CD4-positive, alpha-beta T cell treated with Interleukin-6 for 4 hours (primary cell): ENCODE data around the gene GABBR1.

Experiments
- DNase-seq: peaks from one replicate; pipeline ENCODE4 v3.0.0-alpha.2; 2020; ENCODE audit warnings: mixed read lengths

The GABBR1 gene

DNA sequence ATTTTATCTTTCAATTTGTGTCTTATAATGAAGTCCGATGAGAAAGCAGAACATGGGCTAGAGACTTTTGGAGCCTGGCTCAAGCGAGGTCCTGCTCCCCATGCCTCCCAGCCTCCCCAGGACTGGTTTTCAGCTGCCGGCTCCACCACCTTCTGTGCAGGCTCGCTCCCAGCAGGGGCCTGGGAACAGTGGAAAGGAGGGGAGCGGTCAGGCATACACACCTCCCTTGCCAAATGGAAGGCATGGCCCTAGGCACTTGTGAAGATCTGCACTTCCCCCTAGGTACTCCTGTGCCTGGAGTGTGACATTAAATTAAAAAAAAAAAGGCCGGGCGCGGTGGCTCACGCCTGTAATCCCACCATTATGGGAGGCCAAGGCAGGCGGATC is 19.2 kb upstream of the GABBR1 start:
- DNase-seq, result no peak

DNA sequence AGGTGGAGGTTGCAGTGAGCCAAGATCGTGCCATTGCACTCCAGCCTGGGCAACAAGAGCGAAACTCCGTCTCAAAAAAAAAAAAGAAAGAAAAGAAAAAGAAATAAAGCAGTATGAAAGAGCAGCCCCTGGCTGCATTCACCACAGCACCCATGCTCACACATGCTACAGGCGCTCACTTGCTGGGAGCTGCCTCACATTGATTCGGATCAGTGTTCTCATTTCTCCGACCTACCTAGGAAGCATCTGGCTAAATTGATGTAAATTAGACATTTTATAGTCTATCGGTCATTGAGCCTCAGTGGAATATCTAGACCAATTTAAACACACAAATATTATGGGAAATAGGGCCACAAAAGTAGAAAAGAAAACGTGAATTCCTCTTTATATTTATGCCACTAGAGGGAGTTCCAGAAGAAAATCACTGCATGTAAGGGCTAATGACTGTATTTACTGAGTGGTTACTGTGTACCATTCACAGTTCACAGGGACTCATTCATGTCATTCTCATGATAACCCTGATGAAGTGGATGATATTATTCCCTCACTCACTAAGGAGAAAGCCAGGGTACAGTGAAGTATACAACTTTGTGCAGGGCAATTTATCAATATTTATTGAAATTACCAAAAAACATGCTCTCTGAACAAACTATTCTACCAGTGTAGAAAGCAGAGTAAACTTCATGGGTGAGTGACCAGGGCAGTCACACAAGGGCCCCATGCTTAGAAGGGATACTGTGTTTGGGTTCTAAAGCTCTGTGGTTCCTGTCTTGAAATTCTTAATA is 18.6 kb upstream of the GABBR1 start:
- DNase-seq, result no peak

DNA sequence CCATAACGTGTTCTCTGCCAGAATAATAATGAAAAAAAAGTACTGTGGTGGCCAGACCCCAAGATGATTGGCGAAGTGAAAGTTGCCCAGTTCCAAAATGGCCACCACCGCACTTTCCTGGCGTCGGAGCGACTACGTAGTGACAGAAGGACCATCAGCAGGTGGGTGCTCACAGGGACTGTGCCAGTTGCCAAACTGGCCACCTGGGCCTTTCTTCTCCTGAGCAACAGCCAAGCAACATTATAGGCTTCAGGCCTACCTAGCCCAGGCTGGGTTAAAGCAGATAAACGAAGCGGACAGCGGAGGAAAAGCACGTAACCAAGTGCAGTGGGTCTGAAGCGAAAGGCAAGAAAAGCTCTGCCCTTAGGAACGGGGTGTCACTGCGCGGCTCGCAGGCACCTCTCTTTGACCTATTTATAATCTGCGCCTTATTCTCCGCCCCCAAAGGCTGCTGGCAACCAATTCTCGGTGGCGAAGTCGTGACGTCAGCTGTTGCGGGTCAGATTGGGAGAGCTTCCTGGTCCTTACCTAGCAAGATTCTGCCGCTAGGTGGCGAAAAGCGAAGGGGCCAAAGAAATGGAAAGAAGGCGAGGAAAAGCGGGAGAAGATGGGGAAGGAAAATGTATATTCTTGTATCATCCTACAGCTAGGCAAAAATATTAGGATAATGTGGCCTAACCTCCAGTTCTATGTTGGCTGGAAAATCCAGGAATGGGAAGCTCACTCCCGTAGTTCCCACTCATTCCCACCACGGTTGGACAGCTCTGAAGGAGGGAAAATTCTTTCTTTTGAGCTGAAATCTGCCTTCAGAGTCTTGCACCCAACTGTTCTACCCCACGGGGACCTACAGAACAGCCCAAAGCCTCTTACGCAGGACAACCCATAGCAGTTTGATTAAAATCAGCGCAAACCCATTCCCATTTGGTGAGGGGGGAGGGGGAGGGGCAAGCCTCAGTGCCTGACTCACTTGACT is 17.0 kb upstream of the GABBR1 start:
- peak; percentile 99 for DNase-seq

DNA sequence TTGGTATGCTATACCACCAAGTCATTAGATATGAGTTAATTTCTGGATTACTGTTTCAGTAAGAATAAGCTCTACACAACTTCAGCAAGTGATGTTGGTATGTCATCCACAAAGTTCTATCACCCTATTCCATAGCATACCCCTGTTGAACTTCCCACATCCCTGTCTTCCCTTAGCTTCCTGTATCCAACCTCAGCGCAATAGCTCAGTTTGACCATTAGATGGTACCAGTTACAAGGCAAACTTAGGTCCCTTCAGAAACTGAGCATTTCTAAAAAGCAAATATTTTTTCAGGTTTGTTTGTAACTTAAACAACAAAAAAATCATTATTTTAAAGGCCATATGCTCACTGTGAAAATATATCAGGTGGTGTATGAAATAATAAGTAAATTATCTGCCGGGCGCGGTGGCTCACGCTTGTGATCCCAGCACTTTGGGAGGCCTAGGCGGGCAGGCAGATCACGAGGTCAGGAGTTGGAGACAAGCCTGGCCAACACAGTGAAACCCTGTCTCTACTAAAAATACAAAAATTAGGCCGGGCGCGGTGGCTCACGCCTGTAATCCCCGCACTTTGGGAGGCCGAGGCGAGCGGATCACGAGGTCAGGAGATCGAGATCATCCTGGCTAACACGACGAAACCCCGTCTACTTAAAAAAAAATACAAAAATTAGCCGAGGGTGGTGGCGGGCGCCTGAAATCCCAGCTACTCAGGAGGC is 15.1 kb upstream of the GABBR1 start:
- no peak for DNase-seq

DNA sequence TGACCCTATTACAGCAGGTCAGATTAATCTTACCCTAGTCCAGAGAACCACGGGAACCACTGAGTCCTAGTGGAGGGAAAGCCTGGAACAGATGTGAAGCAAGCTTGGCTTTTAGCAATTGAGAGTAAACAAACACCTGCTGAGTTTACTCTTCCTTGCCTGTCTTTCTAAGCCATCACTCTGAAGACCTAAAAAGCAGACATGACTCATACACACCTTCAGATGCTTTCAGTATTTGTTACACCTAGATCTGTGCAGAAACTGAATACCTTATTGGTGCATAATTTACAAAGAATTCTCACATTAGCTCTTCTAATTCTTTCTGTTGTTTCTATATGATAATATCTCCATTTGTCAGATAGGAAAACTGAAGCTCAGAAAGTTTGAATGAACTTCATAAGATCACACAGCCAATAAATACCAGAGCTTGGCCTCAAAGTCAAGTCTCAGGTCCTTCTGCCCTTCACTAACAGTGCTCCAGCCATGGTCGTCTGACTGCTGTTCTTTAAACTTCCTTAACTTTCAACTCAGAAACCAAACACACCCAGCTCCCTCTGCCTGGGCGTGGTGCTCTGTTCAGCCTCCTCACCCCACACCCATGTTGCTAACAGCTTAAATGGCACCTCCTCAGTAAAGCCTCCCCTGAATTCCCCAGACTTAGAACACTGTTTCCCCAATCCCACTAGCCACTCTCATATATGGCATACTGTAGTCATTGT is 8.6 kb upstream of the GABBR1 start:
- DNase-seq, result peak; percentile 70

DNA sequence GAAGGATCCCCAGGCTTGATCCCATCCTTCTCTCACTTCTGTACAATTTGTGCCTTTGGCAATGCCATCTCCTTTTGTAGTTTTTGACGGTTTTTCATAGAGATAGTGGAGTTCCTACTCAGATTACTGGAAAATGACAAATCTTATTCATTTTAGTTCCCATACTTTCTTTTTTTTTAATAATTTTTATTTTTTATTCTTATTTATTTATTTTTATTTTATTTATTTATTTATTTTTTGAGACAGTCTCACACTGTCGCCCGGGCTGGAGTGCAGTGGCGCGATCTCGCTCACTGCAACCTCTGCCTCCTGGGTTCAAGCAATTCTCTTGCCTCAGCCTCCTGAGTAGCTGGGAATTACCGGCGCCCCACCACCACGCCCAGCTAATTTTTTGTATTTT is 4.3 kb upstream of the GABBR1 start:
- DNase-seq, result no peak

DNA sequence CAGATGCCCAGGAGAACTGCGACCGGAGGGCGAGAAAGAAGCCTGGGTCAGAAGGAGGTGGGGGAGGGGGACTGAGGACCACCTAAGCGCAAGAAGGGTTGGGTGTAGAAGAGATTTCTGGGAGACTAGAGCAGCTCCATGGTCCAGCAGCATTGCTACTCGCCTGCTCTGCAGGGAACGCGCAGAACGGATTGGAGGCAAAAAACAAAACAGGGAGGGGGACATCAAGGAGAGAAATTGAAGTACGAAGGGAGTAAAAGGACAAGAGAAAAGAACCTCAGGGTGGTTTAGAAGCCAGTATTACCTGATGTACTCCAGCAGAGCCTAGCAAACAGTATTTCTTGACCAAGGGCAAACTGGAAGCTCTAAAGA is 537 bp upstream of the GABBR1 start:
- no peak for DNase-seq

DNA sequence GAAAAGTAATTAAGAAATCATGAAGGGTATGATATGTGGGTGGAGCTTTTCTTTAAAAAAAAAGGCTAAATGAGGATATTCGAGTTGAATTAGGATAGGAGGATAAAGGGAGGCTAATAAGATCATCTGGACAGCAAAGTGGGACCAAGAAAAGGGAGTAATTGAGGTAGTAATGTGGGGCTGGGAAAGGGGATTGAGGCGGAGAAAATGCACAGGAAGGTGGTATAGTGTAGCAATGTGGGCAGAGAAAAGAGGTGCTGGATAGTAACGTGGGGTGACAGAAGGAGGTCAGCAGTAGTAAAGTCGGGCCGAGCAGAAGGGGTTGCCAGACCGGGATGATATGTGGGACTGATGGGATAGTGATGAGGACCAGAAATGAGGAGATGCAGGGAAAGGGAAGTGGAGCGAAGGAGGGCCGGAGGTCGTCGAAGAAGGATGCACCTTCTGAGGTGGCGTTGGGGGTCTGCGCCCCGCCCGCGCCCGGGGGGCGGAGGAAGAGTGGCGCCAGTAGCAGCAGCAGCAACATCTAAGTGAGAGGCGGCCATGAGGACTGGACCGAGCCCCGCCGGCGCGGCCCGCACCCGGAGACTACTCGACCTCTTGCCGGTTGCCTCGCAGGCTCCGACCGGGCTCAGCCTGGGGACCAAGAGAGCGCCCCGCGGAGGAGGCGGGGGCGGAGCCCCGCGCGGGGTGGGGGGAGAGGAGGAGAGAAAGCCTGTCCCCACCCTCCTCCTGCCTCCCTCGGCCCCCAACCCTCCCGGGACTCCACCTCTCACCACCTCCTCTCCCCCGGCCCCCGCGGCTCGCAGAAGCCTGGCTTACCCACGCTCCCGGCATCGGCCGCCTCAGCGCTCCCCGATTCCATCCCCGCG is 887 bp downstream of the GABBR1 start:
- DNase-seq, result peak; percentile 82

DNA sequence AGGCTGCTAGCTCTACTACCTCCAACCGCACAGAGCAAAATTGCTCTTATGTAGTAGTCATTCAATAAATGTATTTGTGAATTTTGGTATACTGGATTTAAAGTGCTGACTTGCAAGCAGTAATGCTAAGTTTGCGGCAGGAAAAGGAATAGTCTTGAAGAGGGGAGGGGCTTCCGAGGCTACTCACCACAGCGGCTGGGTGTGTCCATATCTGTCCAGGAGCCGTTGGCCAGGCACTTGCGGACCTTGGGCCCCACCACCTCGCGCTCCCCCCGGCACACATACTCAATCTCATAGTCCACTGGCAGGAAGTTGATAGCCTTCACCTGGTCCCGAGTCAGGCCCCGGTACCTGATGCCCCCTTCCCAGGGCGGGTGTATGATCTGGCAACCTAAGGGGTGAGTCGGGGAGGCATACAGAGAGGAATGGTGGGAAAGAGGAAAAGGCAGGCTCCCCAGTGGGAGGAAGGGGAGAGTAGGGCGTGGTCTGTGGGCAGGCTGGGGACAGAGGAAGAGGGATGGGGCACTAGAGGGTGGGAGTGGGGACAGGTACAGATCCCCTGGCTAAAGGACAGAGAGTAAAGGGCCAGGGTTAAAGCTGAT is 1.7 kb downstream of the GABBR1 start:
- DNase-seq, result peak; percentile 3

DNA sequence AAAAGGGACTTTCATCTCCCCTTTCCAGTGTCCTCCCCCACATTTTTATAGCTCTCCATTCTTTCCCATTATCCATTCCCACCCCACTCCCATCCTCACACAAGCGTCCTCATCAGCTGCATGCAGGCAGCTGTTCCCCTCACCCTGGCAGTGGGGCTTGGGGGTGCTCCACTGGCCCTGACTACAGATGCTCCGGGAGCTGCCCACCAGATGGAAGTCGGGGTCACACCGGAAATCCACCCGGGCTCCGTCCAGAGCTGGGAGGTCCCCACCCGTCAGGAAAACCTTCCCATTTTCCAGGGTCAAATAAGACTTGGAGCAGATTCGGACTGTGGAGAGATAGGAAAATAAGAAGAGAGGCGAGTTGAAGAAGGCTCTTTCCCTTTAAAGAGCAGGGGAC is 2.7 kb downstream of the GABBR1 start:
- no peak for DNase-seq

DNA sequence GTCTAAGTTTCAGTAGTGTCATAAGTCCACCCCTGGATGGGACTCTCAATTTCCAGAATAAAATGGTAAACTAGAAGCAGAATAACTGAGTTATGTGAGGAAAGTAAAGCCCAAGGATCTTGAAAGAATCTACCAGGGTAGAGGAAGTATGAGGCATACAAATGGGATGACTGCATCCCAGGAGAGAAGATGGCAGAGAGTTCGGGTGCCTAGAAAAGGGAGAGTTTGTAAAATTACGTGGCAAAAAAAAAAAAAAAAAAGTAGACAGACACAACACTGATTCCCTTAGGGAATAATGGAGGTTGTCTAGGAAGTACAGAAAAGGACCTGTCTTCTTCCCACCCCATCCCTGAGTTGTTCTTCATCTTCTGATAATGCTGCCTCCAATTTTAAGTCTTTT is 3.4 kb downstream of the GABBR1 start:
- no peak for DNase-seq

DNA sequence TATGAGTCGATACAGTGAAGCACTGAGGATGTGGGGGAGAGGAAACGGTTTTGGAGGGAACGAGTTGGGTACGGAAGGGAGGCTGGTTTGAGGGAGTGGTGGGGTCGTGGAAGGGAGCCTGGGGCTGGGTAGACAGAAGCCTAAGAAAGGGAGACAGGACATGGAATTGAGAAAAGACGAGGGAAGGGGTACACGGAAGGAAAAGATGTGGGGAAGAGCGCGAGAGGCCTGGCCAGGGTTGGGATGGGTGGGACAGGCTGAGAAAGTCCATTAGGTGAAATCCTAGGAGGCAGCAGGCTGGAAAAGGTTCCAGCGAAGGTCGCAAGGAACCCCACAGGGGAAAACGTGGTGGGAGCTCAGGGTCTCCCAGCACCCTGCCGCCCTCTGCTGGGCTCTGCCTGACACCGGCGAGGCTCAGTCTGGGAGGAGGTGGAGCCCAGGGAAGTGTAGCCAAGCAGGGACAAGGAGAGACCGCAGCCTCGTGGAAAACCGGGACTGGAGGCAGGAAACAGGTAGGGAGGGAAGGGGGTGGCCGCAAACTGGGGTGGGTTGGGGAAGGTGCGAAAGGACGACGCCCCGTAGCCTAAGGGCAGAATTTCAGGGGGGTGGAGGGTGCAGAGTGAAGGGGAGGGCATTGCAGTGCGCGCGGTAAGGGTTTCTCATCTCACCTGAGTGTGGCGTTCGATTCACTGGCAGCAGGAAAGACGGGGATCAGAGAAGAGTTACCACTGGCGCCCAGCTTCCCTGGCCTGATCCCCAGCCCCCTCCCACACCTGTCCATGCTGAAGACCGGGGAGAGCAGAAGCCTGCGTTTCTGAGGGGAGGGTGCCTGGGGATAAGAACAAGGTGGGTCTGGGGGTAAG is 4.3 kb downstream of the GABBR1 start:
- DNase-seq, result peak; percentile 68

DNA sequence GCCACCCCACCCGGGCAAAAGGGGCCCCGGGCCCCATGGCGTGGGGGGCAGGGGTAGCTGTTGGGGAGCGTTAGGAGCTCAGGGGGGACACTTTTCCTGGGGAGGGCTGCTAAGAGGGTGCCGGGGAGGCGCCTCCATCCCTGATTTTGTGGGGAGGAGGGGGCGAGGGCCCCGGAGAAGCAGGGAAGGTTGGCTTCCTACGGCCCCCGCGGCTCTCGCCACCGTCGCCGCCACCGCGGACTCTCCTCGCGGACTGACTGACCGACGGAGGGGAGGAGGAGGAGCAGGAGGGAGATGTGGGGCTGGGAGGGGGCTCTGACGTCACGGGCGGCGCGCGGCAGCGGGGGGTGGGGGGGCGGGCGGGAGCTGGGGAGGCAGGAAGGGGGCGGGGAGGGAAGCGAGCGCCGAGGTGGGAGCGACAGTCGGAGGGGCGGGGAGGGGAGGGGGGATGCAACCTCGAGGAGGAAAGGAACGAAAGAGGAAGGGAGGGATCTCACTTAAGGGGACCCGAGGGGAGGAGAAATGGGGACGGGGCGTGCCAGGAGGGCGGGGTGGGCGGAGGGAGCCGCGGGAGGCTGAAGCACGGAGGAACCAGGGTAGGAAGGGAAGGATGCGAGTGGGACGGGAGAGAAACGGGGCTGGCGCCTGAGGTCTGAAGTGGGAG is 5.1 kb downstream of the GABBR1 start:
- DNase-seq, result peak; percentile 79

DNA sequence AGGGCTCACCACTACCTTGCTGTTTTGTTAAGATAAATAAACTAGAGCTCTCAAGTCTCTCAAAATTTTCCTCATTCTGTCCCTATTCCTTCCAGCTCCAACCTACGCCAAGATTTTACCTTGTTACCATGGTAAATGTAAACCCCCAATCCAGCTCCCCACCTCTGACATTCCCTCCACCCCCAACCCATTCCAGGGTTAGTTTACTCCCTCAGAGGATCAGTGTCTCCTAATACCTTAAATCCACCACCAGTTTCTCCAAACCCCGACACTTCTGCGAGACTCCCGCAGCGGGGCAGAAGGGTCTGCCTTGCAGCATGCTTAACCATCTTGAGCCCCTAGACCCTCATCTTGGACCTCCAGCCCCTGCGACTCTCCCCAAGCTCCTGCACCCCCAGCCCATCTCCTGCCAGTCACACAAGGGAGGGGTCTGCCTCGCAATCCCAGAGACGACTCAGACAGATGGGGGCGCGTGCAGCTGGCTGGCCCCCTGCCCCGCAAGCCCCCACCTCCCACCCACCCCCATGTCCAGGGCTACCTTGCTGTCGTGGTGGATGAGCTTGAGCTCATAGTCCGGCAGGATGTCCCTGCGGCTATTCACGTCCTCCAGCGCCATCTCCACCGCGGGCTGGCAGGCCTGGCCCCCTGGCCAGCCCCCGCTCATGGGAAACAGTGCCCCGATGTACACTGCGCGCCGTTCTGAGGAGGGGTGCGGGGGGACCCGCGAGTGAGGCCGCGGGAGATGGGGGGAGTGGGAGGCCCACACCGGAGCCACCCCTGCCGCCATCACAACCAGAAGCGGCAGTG is 5.8 kb downstream of the GABBR1 start:
- DNase-seq, result no peak

DNA sequence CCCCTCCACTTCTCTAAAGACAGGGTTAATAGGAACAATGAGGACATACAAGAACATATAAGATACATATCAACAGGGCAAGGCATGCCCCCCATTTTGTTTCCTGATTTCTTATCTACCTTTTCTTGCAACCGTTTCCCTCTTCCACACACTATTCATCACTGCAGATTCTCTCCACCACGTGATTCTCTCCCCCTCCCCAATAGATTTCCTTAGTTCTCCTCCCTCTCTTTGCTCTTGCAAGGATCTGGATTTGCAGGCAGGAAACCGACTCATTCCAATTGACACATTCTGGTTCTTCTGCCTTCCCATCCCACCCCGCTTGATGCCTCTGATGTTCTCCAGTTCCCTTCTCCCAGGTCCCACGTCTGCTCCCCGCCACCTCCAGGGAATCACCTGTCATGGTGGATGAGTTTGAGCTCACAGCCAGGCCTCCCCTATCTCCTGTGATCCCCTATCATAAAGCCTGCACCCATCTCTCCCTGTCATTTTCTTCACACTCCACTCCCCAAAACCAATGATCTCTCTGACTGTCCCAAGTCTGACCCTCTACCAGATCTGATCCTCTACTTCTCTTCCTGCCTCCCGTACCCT is 7.5 kb downstream of the GABBR1 start:
- DNase-seq, result no peak

DNA sequence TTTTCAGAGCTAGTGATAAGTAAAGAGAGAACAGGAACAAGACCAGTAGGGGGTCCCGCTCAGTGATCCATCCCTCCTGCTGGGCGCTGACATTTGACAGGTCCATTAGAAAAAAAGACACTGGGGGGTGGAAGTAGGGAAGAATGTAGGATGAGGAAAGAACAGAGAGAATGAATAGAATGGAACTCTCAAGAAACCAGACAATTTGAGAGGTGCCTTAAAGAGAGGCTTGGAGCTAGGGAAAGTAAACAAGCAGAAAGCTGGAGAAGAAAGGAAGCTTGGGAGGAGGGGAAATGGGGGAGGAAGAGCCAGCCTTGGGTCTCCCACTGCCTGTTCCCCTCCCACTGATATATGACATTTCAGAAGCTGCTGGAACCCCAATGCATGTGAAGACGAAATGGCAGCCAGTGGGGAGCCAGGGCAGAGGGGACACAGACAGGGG is 8.4 kb downstream of the GABBR1 start:
- no peak for DNase-seq

DNA sequence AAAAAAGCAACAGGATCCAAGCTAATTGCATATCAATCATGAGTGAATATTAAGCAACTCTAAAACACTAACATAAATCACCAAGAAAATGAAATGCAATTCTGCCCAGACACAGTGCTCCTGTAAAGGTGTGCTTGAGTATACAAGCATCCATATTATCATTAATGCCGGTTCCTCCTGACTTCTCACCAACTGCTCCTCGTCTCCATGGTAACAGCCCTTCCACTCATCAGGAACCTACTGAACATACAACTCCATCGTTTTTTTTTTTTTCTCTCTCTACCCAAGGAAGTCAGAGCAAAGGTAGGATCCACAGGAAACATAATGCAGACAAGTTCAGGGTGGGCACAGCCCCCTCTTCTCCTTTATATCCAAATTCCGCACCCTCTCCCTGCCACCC is 12.4 kb downstream of the GABBR1 start:
- DNase-seq, result no peak

DNA sequence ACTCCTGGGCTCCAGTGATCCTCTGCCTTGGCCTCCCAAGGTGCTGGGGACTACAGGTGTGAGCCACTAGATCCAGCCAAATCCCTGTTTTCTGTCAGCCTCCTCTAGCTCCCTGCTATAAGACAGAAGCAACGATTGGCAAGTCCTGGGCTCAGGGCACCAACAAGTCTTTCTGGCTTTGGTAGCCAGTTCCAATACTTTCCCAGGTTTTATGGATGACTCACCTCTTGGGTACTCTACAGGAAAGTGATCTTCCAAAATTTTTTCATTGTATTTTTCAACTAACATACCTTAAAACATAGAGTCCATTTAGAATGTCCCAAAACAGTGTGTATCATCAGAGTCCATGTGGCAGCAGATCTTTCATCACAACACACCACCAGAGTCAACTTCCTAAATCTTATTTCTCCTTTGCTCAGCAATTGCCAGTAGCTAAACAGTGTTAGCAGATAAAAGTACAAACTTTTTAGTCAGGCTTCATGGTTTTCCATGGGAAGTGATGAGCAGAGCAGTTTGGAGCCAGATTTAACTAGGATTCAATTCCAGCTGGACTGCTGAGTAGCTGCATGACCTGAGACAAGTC is 13.3 kb downstream of the GABBR1 start:
- DNase-seq, result no peak
